ENCODE data around the gene E2F4.

DNA sequence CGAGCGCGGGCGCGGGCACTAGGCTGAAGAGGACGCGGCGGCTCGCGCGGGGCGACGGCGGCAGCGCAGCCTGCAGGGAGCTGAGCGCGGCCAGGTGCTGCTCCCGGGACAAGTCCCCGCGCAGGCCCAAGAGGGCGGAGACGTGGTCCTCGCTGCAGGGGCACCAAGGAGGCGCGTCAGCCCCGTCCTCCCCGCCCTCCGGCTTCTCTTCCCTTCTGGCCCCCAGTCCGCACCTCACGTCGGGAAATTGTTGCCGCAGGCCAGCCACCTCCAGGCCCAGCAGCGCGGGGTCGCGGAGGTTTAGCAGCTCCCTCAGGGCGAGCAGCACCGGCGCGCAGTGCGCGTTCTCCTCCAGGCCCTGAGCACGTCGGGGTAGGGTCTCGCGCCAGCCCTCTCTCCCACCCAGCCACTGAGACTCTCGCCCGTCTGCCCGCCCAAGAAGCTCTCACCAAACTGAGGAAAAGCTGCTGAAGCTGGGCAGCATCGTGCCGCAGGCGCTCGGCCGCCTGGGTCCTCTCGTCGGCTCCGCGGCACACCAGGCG lies 7.4 kb upstream of the E2F4 start:
- TF ChIP-seq, protein P1, sequence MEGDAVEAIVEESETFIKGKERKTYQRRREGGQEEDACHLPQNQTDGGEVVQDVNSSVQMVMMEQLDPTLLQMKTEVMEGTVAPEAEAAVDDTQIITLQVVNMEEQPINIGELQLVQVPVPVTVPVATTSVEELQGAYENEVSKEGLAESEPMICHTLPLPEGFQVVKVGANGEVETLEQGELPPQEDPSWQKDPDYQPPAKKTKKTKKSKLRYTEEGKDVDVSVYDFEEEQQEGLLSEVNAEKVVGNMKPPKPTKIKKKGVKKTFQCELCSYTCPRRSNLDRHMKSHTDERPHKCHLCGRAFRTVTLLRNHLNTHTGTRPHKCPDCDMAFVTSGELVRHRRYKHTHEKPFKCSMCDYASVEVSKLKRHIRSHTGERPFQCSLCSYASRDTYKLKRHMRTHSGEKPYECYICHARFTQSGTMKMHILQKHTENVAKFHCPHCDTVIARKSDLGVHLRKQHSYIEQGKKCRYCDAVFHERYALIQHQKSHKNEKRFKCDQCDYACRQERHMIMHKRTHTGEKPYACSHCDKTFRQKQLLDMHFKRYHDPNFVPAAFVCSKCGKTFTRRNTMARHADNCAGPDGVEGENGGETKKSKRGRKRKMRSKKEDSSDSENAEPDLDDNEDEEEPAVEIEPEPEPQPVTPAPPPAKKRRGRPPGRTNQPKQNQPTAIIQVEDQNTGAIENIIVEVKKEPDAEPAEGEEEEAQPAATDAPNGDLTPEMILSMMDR (conservative IDR thresholded peaks at IDR 0.05; ENCODE audit: low read depth, low read length) = no peak
- TF ChIP-seq EZH2 (IDR thresholded peaks at IDR 0.05; ENCODE audit: borderline replicate concordance, low read depth, low read length, poor library complexity, severe bottlenecking) = no peak

Data from A673 (cell line).